ENCODE measurements around the gene STH. TPM values are rescaled to one million over a fixed set of nuclear protein-coding genes. Genes with fewer than 3 reads are reported as not detected.
A peak's percentile ranks its signal among the peaks of the same experiment; 100 is the strongest.

STH gene
- total RNA-seq, 1 experiment from 2014 or later = not detected

DNA sequence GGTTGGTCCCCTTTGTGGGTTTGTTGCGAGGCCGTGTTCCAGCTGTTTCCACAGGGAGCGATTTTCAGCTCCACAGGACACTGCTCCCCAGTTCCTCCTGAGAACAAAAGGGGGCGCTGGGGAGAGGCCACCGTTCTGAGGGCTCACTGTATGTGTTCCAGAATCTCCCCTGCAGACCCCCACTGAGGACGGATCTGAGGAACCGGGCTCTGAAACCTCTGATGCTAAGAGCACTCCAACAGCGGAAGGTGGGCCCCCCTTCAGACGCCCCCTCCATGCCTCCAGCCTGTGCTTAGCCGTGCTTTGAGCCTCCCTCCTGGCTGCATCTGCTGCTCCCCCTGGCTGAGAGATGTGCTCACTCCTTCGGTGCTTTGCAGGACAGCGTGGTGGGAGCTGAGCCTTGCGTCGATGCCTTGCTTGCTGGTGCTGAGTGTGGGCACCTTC, 27.3 kb upstream of the STH start:
- no peak overlapping the region for H3K4me3 ChIP-seq (ENCODE audit: low read depth, low read length)
- DNase-seq = no peak
- peaks cover 8% of the 10 kb centered on the region for H3K27me3 Mint-ChIP-seq (ENCODE audit: insufficient read depth, unreplicated experiment)
- no peak overlapping the region for H3K4me3 Mint-ChIP-seq (ENCODE audit: unreplicated experiment)
- H3K36me3 Mint-ChIP-seq (ENCODE audit: insufficient read depth, unreplicated experiment) = no peaks in the 10 kb centered on the region
- BruUV-seq (replicated peaks) = no TSS peak
- POLR2A ChIA-PET = no interaction called here
- no peaks in the 10 kb centered on the region for H3K4me1 Mint-ChIP-seq (ENCODE audit: low read depth, unreplicated experiment)
- CTCF ChIA-PET = interaction anchor here (0.6 kb wide), 1 partner anchor 21 kb away, joined by 4 read pairs; no protein-coding TSS in a partner anchor
- no peaks in the 10 kb centered on the region for H3K36me3 ChIP-seq (ENCODE audit: control insufficient read depth, insufficient read depth, low read length)
- peak in 1 of 2 experiments; percentile 15 for TF ChIP-seq CTCF (IDR thresholded peaks at IDR 0.05; ENCODE audit: insufficient read depth in 1 of 2, low read depth in 1 of 2, low read length in 1 of 2, severe bottlenecking in 1 of 2, unreplicated experiment in 1 of 2)
- H3K9me3 ChIP-seq = peaks cover 8% of the 10 kb centered on the region; the same call in 1 of the 2 replicates
- no peak overlapping the region for H3K27ac Mint-ChIP-seq (ENCODE audit: unreplicated experiment)
- intact Hi-C loops (cut with micrococcal nuclease; ENCODE audit: unreplicated experiment) = no loop called here
- H3K9me3 Mint-ChIP-seq (ENCODE audit: unreplicated experiment) = peaks cover 13% of the 10 kb centered on the region
- H3K27me3 ChIP-seq (replicated peaks; ENCODE audit: control insufficient read depth, insufficient read depth, low read length) = no peaks in the 10 kb centered on the region; the same call in 1 of the 2 replicates
- no peaks in the 10 kb centered on the region for H3K4me1 ChIP-seq

DNA sequence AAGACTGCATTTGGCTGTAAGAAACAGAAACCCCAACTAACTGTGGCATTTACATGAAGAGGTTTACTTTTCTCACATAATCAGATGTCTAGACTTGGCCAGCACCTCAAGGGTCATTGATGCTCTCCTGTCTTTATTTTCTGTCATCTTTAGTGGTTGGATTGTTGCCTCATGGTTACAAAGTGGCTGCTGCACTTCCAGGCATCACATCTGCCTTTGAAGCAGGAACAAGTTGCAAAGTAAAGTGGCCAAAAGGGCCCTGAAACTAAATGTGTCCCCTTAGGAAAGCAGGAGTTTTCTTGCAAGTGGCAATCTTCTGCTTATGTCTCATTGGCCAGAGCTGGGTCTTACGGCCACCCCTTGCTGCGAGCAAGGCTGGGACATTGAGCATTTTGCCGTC, 26.5 kb upstream of the STH start:
- Mint-ChIP-seq H3K36me3 (ENCODE audit: insufficient read depth, unreplicated experiment) (no peaks in the 10 kb centered on the region), H3K27ac (ENCODE audit: unreplicated experiment) (no peak overlapping the region), H3K4me1 (ENCODE audit: low read depth, unreplicated experiment) (no peaks in the 10 kb centered on the region), H3K4me3 (ENCODE audit: unreplicated experiment) (no peak overlapping the region), H3K27me3 (ENCODE audit: insufficient read depth, unreplicated experiment) (peaks cover 8% of the 10 kb centered on the region), H3K9me3 (ENCODE audit: unreplicated experiment) (peaks cover 13% of the 10 kb centered on the region)
- Histone ChIP-seq H3K36me3 (ENCODE audit: control insufficient read depth, insufficient read depth, low read length) (no peaks in the 10 kb centered on the region), H3K4me3 (ENCODE audit: low read depth, low read length) (no peak overlapping the region), H3K27me3 (replicated peaks; ENCODE audit: control insufficient read depth, insufficient read depth, low read length) (no peaks in the 10 kb centered on the region; the same call in 1 of the 2 replicates), H3K9me3 (peaks cover 8% of the 10 kb centered on the region; the same call in 1 of the 2 replicates), H3K4me1 (0 out of 2 replicates have a peak, but pooled peaks cover 8% of the 10 kb centered on the region)
- ChIA-PET POLR2A (no interaction called here), CTCF (no interaction called here)
- no peak for TF ChIP-seq CTCF (IDR thresholded peaks at IDR 0.05; ENCODE audit: insufficient read depth in 1 of 2, low read depth in 1 of 2, low read length in 1 of 2, severe bottlenecking in 1 of 2, unreplicated experiment in 1 of 2)
- DNase-seq = no peak
- intact Hi-C loops (cut with micrococcal nuclease; ENCODE audit: unreplicated experiment) = no loop called here
- BruUV-seq (replicated peaks) = no TSS peak

DNA sequence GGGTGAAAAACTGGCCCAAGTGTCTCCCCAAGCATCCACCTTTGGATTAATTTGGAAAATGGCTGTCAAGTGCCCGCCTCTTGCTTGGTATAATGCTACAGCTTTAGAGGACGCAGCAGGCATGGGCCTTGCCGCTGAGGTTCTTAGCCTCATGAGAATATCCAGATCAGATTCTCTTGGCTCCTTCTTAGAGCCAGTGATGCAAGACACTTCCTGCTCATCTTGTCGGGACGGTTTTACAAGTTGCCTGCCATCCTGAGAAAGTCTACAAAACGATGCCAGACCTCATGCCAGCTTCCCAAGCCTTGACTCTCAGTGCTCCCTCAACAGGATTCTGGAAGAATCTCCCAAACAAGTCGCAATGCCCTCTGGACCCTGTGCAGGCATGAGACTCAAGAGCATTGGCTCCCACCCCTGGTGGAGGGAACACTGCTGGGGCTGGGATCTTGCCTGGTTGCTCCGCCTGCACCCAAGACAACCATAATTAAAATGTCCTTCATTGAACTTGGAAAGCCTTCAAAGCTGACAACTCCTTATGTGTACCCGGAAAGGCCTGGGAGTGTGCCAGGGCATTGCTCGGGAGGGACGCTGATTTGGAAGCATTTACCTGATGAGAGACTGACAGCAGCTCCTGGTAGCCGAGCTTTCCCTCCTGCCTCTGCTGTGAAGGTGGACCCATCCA, 25.8 kb upstream of the STH start:
- peaks cover 5% of the 10 kb centered on the region for H3K27me3 Mint-ChIP-seq (ENCODE audit: insufficient read depth, unreplicated experiment)
- intact Hi-C loops (cut with micrococcal nuclease; ENCODE audit: unreplicated experiment) = no loop called here
- peaks cover 13% of the 10 kb centered on the region for H3K9me3 Mint-ChIP-seq (ENCODE audit: unreplicated experiment)
- Histone ChIP-seq H3K36me3 (ENCODE audit: control insufficient read depth, insufficient read depth, low read length) (no peaks in the 10 kb centered on the region), H3K4me1 (0 out of 2 replicates have a peak, but pooled peaks cover 8% of the 10 kb centered on the region), H3K9me3 (peaks cover 8% of the 10 kb centered on the region; the same call in 1 of the 2 replicates), H3K4me3 (ENCODE audit: low read depth, low read length) (no peak overlapping the region), H3K27me3 (replicated peaks; ENCODE audit: control insufficient read depth, insufficient read depth, low read length) (no peaks in the 10 kb centered on the region)
- H3K27ac Mint-ChIP-seq (ENCODE audit: unreplicated experiment) = no peak overlapping the region
- no peaks in the 10 kb centered on the region for H3K4me1 Mint-ChIP-seq (ENCODE audit: low read depth, unreplicated experiment)
- H3K36me3 Mint-ChIP-seq (ENCODE audit: insufficient read depth, unreplicated experiment) = no peaks in the 10 kb centered on the region
- no peak for TF ChIP-seq CTCF (IDR thresholded peaks at IDR 0.05; ENCODE audit: insufficient read depth in 1 of 2, low read depth in 1 of 2, low read length in 1 of 2, severe bottlenecking in 1 of 2, unreplicated experiment in 1 of 2)
- DNase-seq = no peak
- BruUV-seq (replicated peaks) = no TSS peak
- ChIA-PET CTCF (no interaction called here), POLR2A (no interaction called here)
- no peak overlapping the region for H3K4me3 Mint-ChIP-seq (ENCODE audit: unreplicated experiment)

Data from Caco-2 (cell line).